K562 (cell line): ENCODE measurements around the gene WDR93.

Experiments used
- ELF4 ChIP-seq: fragments of 450-650 bp; formaldehyde crosslinking; IDR thresholded peaks from 2 replicates; pipeline ENCODE4 v1.4.0; 2022; ENCODE audit warnings: missing genetic modification characterization
- PML ChIP-seq: IDR thresholded peaks from 2 replicates; pipeline ENCODE4 v1.6.1; 2012; ENCODE audit warnings: low read length, inconsistent platforms
- POLR2AphosphoS5 ChIP-seq: IDR thresholded peaks from 2 replicates; pipeline ENCODE4 v1.6.1; 2011; ENCODE audit warnings: mild to moderate bottlenecking, low read depth, low read length, moderate library complexity; ENCODE audit not compliant: control insufficient read depth, insufficient read depth
- POLR3A ChIP-seq: IDR thresholded peaks from 2 replicates; pipeline ENCODE4 v1.6.1; 2011; ENCODE audit warnings: borderline replicate concordance, mild to moderate bottlenecking, moderate library complexity; ENCODE audit not compliant: insufficient read length, insufficient read depth; ENCODE audit errors: extremely low read depth
- TF ChIP-seq, protein P1 (sequence below): sonication (generic); formaldehyde crosslinking; IDR thresholded peaks from 2 replicates; pipeline ENCODE4 v1.8.1; 2022; ENCODE audit warnings: missing genetic modification reagents

- TF ChIP-seq PML = no peak
- TF ChIP-seq POLR2AphosphoS5 = no peak
- no peak for TF ChIP-seq POLR3A
- TF ChIP-seq, protein P1, sequence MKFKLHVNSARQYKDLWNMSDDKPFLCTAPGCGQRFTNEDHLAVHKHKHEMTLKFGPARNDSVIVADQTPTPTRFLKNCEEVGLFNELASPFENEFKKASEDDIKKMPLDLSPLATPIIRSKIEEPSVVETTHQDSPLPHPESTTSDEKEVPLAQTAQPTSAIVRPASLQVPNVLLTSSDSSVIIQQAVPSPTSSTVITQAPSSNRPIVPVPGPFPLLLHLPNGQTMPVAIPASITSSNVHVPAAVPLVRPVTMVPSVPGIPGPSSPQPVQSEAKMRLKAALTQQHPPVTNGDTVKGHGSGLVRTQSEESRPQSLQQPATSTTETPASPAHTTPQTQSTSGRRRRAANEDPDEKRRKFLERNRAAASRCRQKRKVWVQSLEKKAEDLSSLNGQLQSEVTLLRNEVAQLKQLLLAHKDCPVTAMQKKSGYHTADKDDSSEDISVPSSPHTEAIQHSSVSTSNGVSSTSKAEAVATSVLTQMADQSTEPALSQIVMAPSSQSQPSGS = no peak
- no peak for TF ChIP-seq ELF4 (CRISPR knock-in tag)
Measured at GRCh38 chr15:89672221-89673164, 18.1 kb upstream of the WDR93 start.
